Type B pancreatic cell (in vitro differentiated cells): Measurements from ENCODE around the gene AATK. TPM values are rescaled to one million over a fixed set of nuclear protein-coding genes. Genes with fewer than 3 reads are reported as not detected.

ENCODE experiments used
- DNase-seq: peaks from one replicate; pipeline ENCODE4 v3.0.0; 2021; ENCODE audit warnings: mixed read lengths; ENCODE audit not compliant: unreplicated experiment; ENCODE audit errors: extremely low spot score
- H3K27ac Mint-ChIP-seq: 2 replicates; pipeline ENCODE4 v1.8.0; 2021; ENCODE audit warnings: mild to moderate bottlenecking, mixed read lengths
- H3K27me3 Mint-ChIP-seq: 2 replicates; pipeline ENCODE4 v1.8.0; 2021; ENCODE audit warnings: mixed read lengths
- H3K36me3 Mint-ChIP-seq: 2 replicates; pipeline ENCODE4 v1.8.0; 2021; ENCODE audit warnings: mixed read lengths
- H3K4me1 Mint-ChIP-seq: one replicate; pipeline ENCODE4 v1.8.0; 2021; ENCODE audit warnings: mixed read lengths; ENCODE audit not compliant: unreplicated experiment
- H3K4me3 Mint-ChIP-seq: 2 replicates; pipeline ENCODE4 v1.8.0; 2021; ENCODE audit warnings: mild to moderate bottlenecking, mixed read lengths
- H3K9me3 Mint-ChIP-seq: 2 replicates; pipeline ENCODE4 v1.8.0; 2021; ENCODE audit warnings: mixed read lengths
- CTCF ChIP-seq: fragments of 200-600 bp; sonication (generic); conservative IDR thresholded peaks from 2 replicates; pipeline ENCODE4 v1.5.0; 2021; ENCODE audit warnings: antibody characterized with exemption, mild to moderate bottlenecking
- total RNA-seq: library from RNA; stranded (reverse); gene quantifications from 2 replicates; pipeline ENCODE4 v1.2.1, GENCODE V29; 2021; ENCODE audit warnings: low replicate concordance

AATK gene
- total RNA-seq, 1 donor from 2014 or later = 6.4 TPM

- Mint-ChIP-seq H3K27ac (no peak overlapping the region), H3K4me1 (no peaks in the 10 kb centered on the region), H3K9me3 (no peaks in the 10 kb centered on the region), H3K36me3 (no peaks in the 10 kb centered on the region), H3K4me3 (no peak overlapping the region), H3K27me3 (no peaks in the 10 kb centered on the region)
- no peak for TF ChIP-seq CTCF
- DNase-seq = no peak
Measured at GRCh38 chr17:81126281-81127132, 39.5 kb downstream of the AATK start.

GRCh38 chr17:81125573-81126081 is 40.4 kb downstream of the AATK start:
- DNase-seq = no peak
- Mint-ChIP-seq H3K4me3 (no peak overlapping the region), H3K36me3 (no peaks in the 10 kb centered on the region), H3K27ac (no peak overlapping the region), H3K27me3 (no peaks in the 10 kb centered on the region), H3K9me3 (no peaks in the 10 kb centered on the region), H3K4me1 (no peaks in the 10 kb centered on the region)
- no peak for TF ChIP-seq CTCF

GRCh38 chr17:81124377-81124776 is 41.6 kb downstream of the AATK start:
- Mint-ChIP-seq H3K27ac (no peak overlapping the region), H3K4me3 (no peak overlapping the region), H3K9me3 (no peaks in the 10 kb centered on the region), H3K4me1 (no peaks in the 10 kb centered on the region), H3K36me3 (no peaks in the 10 kb centered on the region), H3K27me3 (no peaks in the 10 kb centered on the region)
- DNase-seq = no peak
- no peak for TF ChIP-seq CTCF

- Mint-ChIP-seq H3K9me3 (no peaks in the 10 kb centered on the region), H3K27me3 (no peaks in the 10 kb centered on the region), H3K4me1 (peaks cover 2% of the 10 kb centered on the region), H3K36me3 (no peaks in the 10 kb centered on the region), H3K4me3 (no peak overlapping the region), H3K27ac (no peak overlapping the region)
- TF ChIP-seq CTCF = no peak
- DNase-seq = no peak
Measured at GRCh38 chr17:81123052-81124048, 42.7 kb downstream of the AATK start.

GRCh38 chr17:81121841-81122733 is 43.9 kb downstream of the AATK start:
- Mint-ChIP-seq H3K27ac (no peak overlapping the region), H3K36me3 (no peaks in the 10 kb centered on the region), H3K9me3 (no peaks in the 10 kb centered on the region), H3K4me1 (peaks cover 8% of the 10 kb centered on the region), H3K27me3 (no peaks in the 10 kb centered on the region), H3K4me3 (no peak overlapping the region)
- DNase-seq = no peak
- TF ChIP-seq CTCF = no peak
